WTC11 (cell line): ENCODE data around the gene VSIG2. TPM values are rescaled to one million over a fixed set of nuclear protein-coding genes. Genes with fewer than 3 reads are reported as not detected.

ENCODE experiments used
- ATAC-seq: fragments of 200-7000 bp; cut with Tn5 transposase; 2 replicates; pipeline ENCODE4 v1.10.0; 2021; ENCODE audit warnings: mild to moderate bottlenecking, moderate library complexity
- CTCF ChIA-PET: fragments of 300-600 bp; sonication (Branson Sonifier 250); formaldehyde crosslinking; loops from one replicate; lab custom pipeline; 2021; ENCODE audit warnings: antibody characterized with exemption; lab: Charles Lee
- POLR2A ChIA-PET: fragments of 350-600 bp; sonication (Branson Sonifier 250); formaldehyde crosslinking; loops from one replicate; lab custom pipeline; 2021; ENCODE audit warnings: antibody characterized with exemption; lab: Charles Lee
- DNase-seq: peaks from one replicate; pipeline ENCODE4 v3.0.0; 2021; ENCODE audit warnings: low spot score
- H3K27ac Mint-ChIP-seq: 2 replicates; pipeline ENCODE4 v1.8.0; 2021; ENCODE audit warnings: mixed read lengths
- H3K27me3 Mint-ChIP-seq: 2 replicates; pipeline ENCODE4 v1.8.0; 2021; ENCODE audit warnings: low read depth, mild to moderate bottlenecking, moderate library complexity, mixed read lengths
- H3K36me3 Mint-ChIP-seq: 2 replicates; pipeline ENCODE4 v1.8.0; 2021; ENCODE audit warnings: mixed read lengths
- H3K4me1 Mint-ChIP-seq: 2 replicates; pipeline ENCODE4 v1.8.0; 2022; ENCODE audit warnings: mixed read lengths
- H3K4me3 Mint-ChIP-seq: 2 replicates; pipeline ENCODE4 v1.8.0; 2021; ENCODE audit warnings: mild to moderate bottlenecking, moderate library complexity, mixed read lengths
- H3K9me3 Mint-ChIP-seq: 2 replicates; pipeline ENCODE4 v1.8.0; 2021; ENCODE audit warnings: mixed read lengths
- AR ChIP-seq: fragments of 250-450 bp; sonication (Bioruptor Pico); IDR thresholded peaks from 2 replicates; pipeline ENCODE4 v1.9.0; 2021; ENCODE audit warnings: mild to moderate bottlenecking
- EMX1 ChIP-seq: fragments of 250-450 bp; sonication (Bioruptor Pico); IDR thresholded peaks from 2 replicates; pipeline ENCODE4 v1.8.0; 2021; ENCODE audit warnings: mild to moderate bottlenecking
- FOXP1 ChIP-seq: sonication (generic); formaldehyde crosslinking; IDR thresholded peaks from 2 replicates; pipeline ENCODE4 v1.8.0; 2022; ENCODE audit warnings: missing genetic modification reagents, mild to moderate bottlenecking, moderate library complexity, borderline replicate concordance
- IRF1 ChIP-seq: sonication (generic); formaldehyde crosslinking; IDR thresholded peaks from 2 replicates; pipeline ENCODE4 v1.8.0; 2023; ENCODE audit warnings: missing genetic modification reagents
- IRF2 ChIP-seq: sonication (generic); formaldehyde crosslinking; IDR thresholded peaks from 2 replicates; pipeline ENCODE4 v1.8.0; 2022; ENCODE audit warnings: low read depth, missing genetic modification reagents, borderline replicate concordance
- NFATC4 ChIP-seq: fragments of 250-450 bp; sonication (Bioruptor Pico); IDR thresholded peaks from 2 replicates; pipeline ENCODE4 v1.9.0; 2021; ENCODE audit warnings: mild to moderate bottlenecking
- NFE2L1 ChIP-seq: sonication (generic); formaldehyde crosslinking; IDR thresholded peaks from 2 replicates; pipeline ENCODE4 v1.8.1; 2023; ENCODE audit warnings: missing genetic modification reagents
- NR3C1 ChIP-seq: sonication (generic); formaldehyde crosslinking; conservative IDR thresholded peaks from 2 replicates; pipeline ENCODE4 v1.8.1; 2023; ENCODE audit warnings: low read depth, mild to moderate bottlenecking, missing genetic modification reagents
- PRDM15 ChIP-seq: sonication (generic); formaldehyde crosslinking; IDR thresholded peaks from 2 replicates; pipeline ENCODE4 v1.8.0; 2022; ENCODE audit warnings: missing genetic modification reagents
- PRRX2 ChIP-seq: fragments of 250-450 bp; sonication (Bioruptor Pico); IDR thresholded peaks from 2 replicates; pipeline ENCODE4 v1.8.0; 2021; ENCODE audit warnings: mild to moderate bottlenecking
- SMAD3 ChIP-seq: sonication (generic); formaldehyde crosslinking; IDR thresholded peaks from 2 replicates; pipeline ENCODE4 v1.8.0; 2022; ENCODE audit warnings: missing genetic modification reagents, mild to moderate bottlenecking, borderline replicate concordance
- TCF7 ChIP-seq: sonication (generic); formaldehyde crosslinking; IDR thresholded peaks from 2 replicates; pipeline ENCODE4 v1.8.0; 2022; ENCODE audit warnings: mild to moderate bottlenecking, low read depth, missing genetic modification reagents, moderate library complexity
- USF1 ChIP-seq: sonication (generic); formaldehyde crosslinking; IDR thresholded peaks from 2 replicates; pipeline ENCODE4 v1.8.0; 2022; ENCODE audit warnings: mild to moderate bottlenecking, missing genetic modification reagents
- ZNF121 ChIP-seq: sonication (generic); formaldehyde crosslinking; IDR thresholded peaks from 2 replicates; pipeline ENCODE4 v1.8.0; 2023; ENCODE audit warnings: missing genetic modification reagents
- ZNF263 ChIP-seq: sonication (generic); formaldehyde crosslinking; IDR thresholded peaks from 2 replicates; pipeline ENCODE4 v1.8.1; 2022; ENCODE audit warnings: low read depth, mild to moderate bottlenecking, moderate library complexity, missing genetic modification reagents
- ZNF512 ChIP-seq: sonication (generic); formaldehyde crosslinking; IDR thresholded peaks from 2 replicates; pipeline ENCODE4 v1.8.1; 2022; ENCODE audit warnings: missing genetic modification reagents, borderline replicate concordance
- ZNF532 ChIP-seq: fragments of 250-450 bp; sonication (Bioruptor Pico); IDR thresholded peaks from 2 replicates; pipeline ENCODE4 v1.9.0; 2021; ENCODE audit warnings: mild to moderate bottlenecking, borderline replicate concordance
- ZSCAN18 ChIP-seq: fragments of 250-450 bp; sonication (Bioruptor Pico); IDR thresholded peaks from 2 replicates; pipeline ENCODE4 v2.1.2; 2022; ENCODE audit warnings: mild to moderate bottlenecking, moderate library complexity
- total RNA-seq: library from RNA; stranded (reverse); gene quantifications from 3 replicates; pipeline ENCODE4 v1.2.3, GENCODE V29; 2021

Gene VSIG2
- total RNA-seq, 1 experiment from 2014 or later, result 0.79 TPM

GRCh38 chr11:124724979-124725718 lies 26.9 kb downstream of the VSIG2 start (continued):
- TF ChIP-seq FOXP1 (CRISPR knock-in tag), result no peak

- no peak for DNase-seq
- Mint-ChIP-seq H3K4me3 (no peak overlapping the region), H3K4me1 (peaks cover 66% of the 10 kb centered on the region), H3K9me3 (no peaks in the 10 kb centered on the region), H3K36me3 (no peaks in the 10 kb centered on the region), H3K27me3 (peaks cover 88% of the 10 kb centered on the region), H3K27ac (no peak overlapping the region)
- ChIA-PET CTCF (no interaction called here), POLR2A (no interaction called here)
- ATAC-seq, result no peak
- TF ChIP-seq ZNF532, result no peak
- no peak for TF ChIP-seq EMX1 (CRISPR knock-in tag)
- TF ChIP-seq NFATC4 (CRISPR knock-in tag), result no peak
- TF ChIP-seq TCF7 (CRISPR knock-in tag), result no peak
- no peak for TF ChIP-seq IRF2 (CRISPR knock-in tag)
- no peak for TF ChIP-seq AR (CRISPR knock-in tag)
- no peak for TF ChIP-seq NR3C1 (CRISPR knock-in tag)
- no peak for TF ChIP-seq ZNF512
- no peak for TF ChIP-seq USF1 (CRISPR knock-in tag)
- no peak for TF ChIP-seq SMAD3 (CRISPR knock-in tag)
- TF ChIP-seq ZNF263 (CRISPR knock-in tag), result no peak
- no peak for TF ChIP-seq PRRX2 (CRISPR knock-in tag)
- TF ChIP-seq NFE2L1 (CRISPR knock-in tag), result no peak
Measured at GRCh38 chr11:124722176-124722575, 29.9 kb downstream of the VSIG2 start.

GRCh38 chr11:124719534-124719933 lies 32.5 kb downstream of the VSIG2 start:
- DNase-seq (no peak), ATAC-seq (no peak)
- Mint-ChIP-seq H3K9me3 (no peaks in the 10 kb centered on the region), H3K4me3 (peak overlapping the region; percentile 81), H3K27me3 (peaks cover 100% of the 10 kb centered on the region), H3K27ac (no peak overlapping the region), H3K36me3 (no peaks in the 10 kb centered on the region), H3K4me1 (peaks cover 50% of the 10 kb centered on the region)
- ChIA-PET CTCF (no interaction called here), POLR2A (no interaction called here)
- TF ChIP-seq IRF2 (CRISPR knock-in tag) (no peak), PRDM15 (CRISPR knock-in tag) (no peak), IRF1 (CRISPR knock-in tag) (no peak), ZSCAN18 (CRISPR knock-in tag) (no peak), ZNF121 (no peak)
